DMS53 (cell line): Measurements from ENCODE around the gene ABCA1.
"Not testable (repeated sequence)": the region's sequence is repeated elsewhere in the genome, so short reads cannot be mapped to it uniquely, and the experiment has no call there.

ENCODE experiments used
- DNase-seq: peaks from one replicate; lab custom pipeline; 2025; lab: John Stamatoyannopoulos, UW

Gene ABCA1

GRCh38 chr9:104927912-104928740, at the start of gene ABCA1:
Gene ABCA1, minus strand, starts transcription at chr9:104928155. Its CDS starts 24,476 bp downstream, at chr9:104903679.
- peak; percentile 86 for DNase-seq

- DNase-seq: peak; percentile 87
Measured at GRCh38 chr9:104977580-104977979, 49.6 kb upstream of the ABCA1 start.

GRCh38 chr9:104977168-104977567, 49.2 kb upstream of the ABCA1 start:
- DNase-seq: no peak

- not testable (repeated sequence) for DNase-seq
Measured at GRCh38 chr9:104975966-104976595, 48.1 kb upstream of the ABCA1 start.

GRCh38 chr9:104974053-104974962, 46.4 kb upstream of the ABCA1 start:
- no peak for DNase-seq

GRCh38 chr9:104972242-104972866, 44.4 kb upstream of the ABCA1 start:
- no peak for DNase-seq

- DNase-seq: no peak
Measured at GRCh38 chr9:104971511-104971910, 43.6 kb upstream of the ABCA1 start.

GRCh38 chr9:104970271-104970987, 42.5 kb upstream of the ABCA1 start:
- no peak for DNase-seq

- DNase-seq: no peak
Measured at GRCh38 chr9:104969116-104969515, 41.2 kb upstream of the ABCA1 start.

GRCh38 chr9:104968025-104968982, 40.3 kb upstream of the ABCA1 start:
- DNase-seq: peak; percentile 94

- DNase-seq: no peak
Measured at GRCh38 chr9:104963076-104963475, 35.1 kb upstream of the ABCA1 start.

GRCh38 chr9:104961701-104962359, 33.9 kb upstream of the ABCA1 start:
- peak; percentile 42 for DNase-seq

GRCh38 chr9:104961238-104961637, 33.3 kb upstream of the ABCA1 start:
- peak; percentile 95 for DNase-seq

- peak; percentile 34 for DNase-seq
Measured at GRCh38 chr9:104960662-104961061, 32.7 kb upstream of the ABCA1 start.

GRCh38 chr9:104958751-104959150, 30.8 kb upstream of the ABCA1 start:
- DNase-seq: no peak

- DNase-seq: not testable (repeated sequence)
Measured at GRCh38 chr9:104958006-104958405, 30.1 kb upstream of the ABCA1 start.

- no peak for DNase-seq
Measured at GRCh38 chr9:104951487-104951886, 23.5 kb upstream of the ABCA1 start.

GRCh38 chr9:104950838-104951237, 22.9 kb upstream of the ABCA1 start:
- DNase-seq: no peak

GRCh38 chr9:104948277-104948676, 20.3 kb upstream of the ABCA1 start:
- DNase-seq: no peak
